SK-N-SH (cell line): Measurements from ENCODE around the gene FAM184B. TPM values are rescaled to one million over a fixed set of nuclear protein-coding genes. Genes with fewer than 3 reads are reported as not detected.

Experiments
- CTCF ChIA-PET: fragments of 300-600, 350-600 bp; formaldehyde crosslinking; extraction: SDS; loops from one replicate; lab custom pipeline; 2021; lab: Yijun Ruan, JAX
- POLR2A ChIA-PET: fragments of 350-600 bp; sonication (Branson Sonifier 250); formaldehyde crosslinking; extraction: SDS; loops from one replicate; lab custom pipeline; 2020; ENCODE audit warnings: antibody characterized with exemption, inconsistent platforms; lab: Yijun Ruan, JAX
- DNase-seq: peaks from one replicate; pipeline ENCODE4 v3.0.0; 2012
- H2AFZ ChIP-seq: fragments of 200-600 bp; sonication (generic); 2 replicates; pipeline ENCODE4 v1.8.1; 2016; ENCODE audit warnings: antibody characterized with exemption, mild to moderate bottlenecking, low read depth
- H3F3A ChIP-seq: fragments of 200-600 bp; sonication (generic); replicated peaks from 2 replicates; pipeline ENCODE3; 2016; ENCODE audit warnings: antibody characterized with exemption, mild to moderate bottlenecking; ENCODE audit not compliant: insufficient read depth
- H3K27ac ChIP-seq, 2 experiments: fragments of 200-500 bp in 1 of 2; fragments of 200-600 bp in 1 of 2; sonication (Bioruptor generic) in 1 of 2; sonication (generic), shearing (Covaris generic) in 1 of 2; 2 replicates each; pipeline versions ENCODE4 v1.5.1 to v1.6.1; 2014 to 2016; ENCODE audit warnings: low read depth in 2 of 2, inconsistent platforms in 1 of 2, low read length in 1 of 2, mild to moderate bottlenecking in 1 of 2, mixed read lengths in 1 of 2
- H3K27me3 ChIP-seq: fragments of 200-600 bp; sonication (generic), shearing (Covaris generic); 2 replicates; pipeline ENCODE4 v1.6.1; 2016; ENCODE audit warnings: mixed run types; ENCODE audit not compliant: insufficient read depth
- H3K36me3 ChIP-seq, 2 experiments: fragments of 200-500 bp in 1 of 2; fragments of 200-600 bp in 1 of 2; sonication (Bioruptor generic) in 1 of 2; sonication (generic) in 1 of 2; replicated peaks in 1 of 2; 2 replicates each; pipeline versions ENCODE3 to v1.5.1; 2014 to 2016; ENCODE audit warnings: low read length in 1 of 2, mild to moderate bottlenecking in 1 of 2; ENCODE audit not compliant: insufficient read depth in 2 of 2, control insufficient read depth in 1 of 2
- H3K4me1 ChIP-seq, 2 experiments: fragments of 200-500 bp in 1 of 2; fragments of 200-600 bp in 1 of 2; sonication (Bioruptor generic) in 1 of 2; sonication (generic), shearing (Covaris generic) in 1 of 2; 2 replicates each; pipeline versions ENCODE4 v1.5.1 to v1.6.1; 2014 to 2016; ENCODE audit warnings: low read depth in 1 of 2, low read length in 1 of 2, mixed run types in 1 of 2; ENCODE audit not compliant: insufficient read depth in 2 of 2, control insufficient read depth in 1 of 2
- H3K4me2 ChIP-seq: fragments of 200-600 bp; sonication (generic), shearing (Covaris generic); 2 replicates; pipeline ENCODE4 v1.6.1; 2017; ENCODE audit warnings: mixed run types
- H3K4me3 ChIP-seq, 2 experiments: fragments of 200-500 bp in 1 of 2; fragments of 200-600 bp in 1 of 2; sonication (Bioruptor generic) in 1 of 2; sonication (generic), shearing (Covaris generic) in 1 of 2; 2 replicates each; pipeline versions ENCODE4 v1.5.1 to v1.8.1; 2014 to 2016; ENCODE audit warnings: low read depth in 2 of 2, inconsistent platforms in 1 of 2, low read length in 1 of 2, mild to moderate bottlenecking in 1 of 2, mixed read lengths in 1 of 2, moderate library complexity in 1 of 2
- H3K79me2 ChIP-seq: fragments of 200-600 bp; sonication (generic); 2 replicates; pipeline ENCODE4 v1.8.1; 2017; ENCODE audit warnings: mild to moderate bottlenecking; ENCODE audit not compliant: insufficient read depth
- H3K9ac ChIP-seq: fragments of 200-600 bp; sonication (generic); 2 replicates; pipeline ENCODE4 v1.6.1; 2017; ENCODE audit warnings: mixed run types
- H3K9me2 ChIP-seq: fragments of 200-600 bp; sonication (generic); 2 replicates; pipeline ENCODE4 v1.6.1; 2017; ENCODE audit warnings: mixed run types
- H3K9me3 ChIP-seq: fragments of 200-600 bp; sonication (generic); 2 replicates; pipeline ENCODE4 v1.6.1; 2017; ENCODE audit warnings: mixed run types, mild to moderate bottlenecking, moderate library complexity
- H4K20me1 ChIP-seq: fragments of 200-600 bp; sonication (generic); 2 replicates; pipeline ENCODE4 v1.6.1; 2017; ENCODE audit warnings: mild to moderate bottlenecking, mixed run types; ENCODE audit not compliant: insufficient read depth
- CHD2 ChIP-seq: fragments of 150-350 bp; IDR thresholded peaks from 2 replicates; pipeline ENCODE4 v1.6.1; 2018; ENCODE audit warnings: low read length; ENCODE audit not compliant: partially characterized antibody
- CTCF ChIP-seq: fragments of 200-600 bp; sonication (generic); IDR thresholded peaks from 2 replicates; pipeline ENCODE4 v1.6.1; 2017; ENCODE audit warnings: antibody characterized with exemption, mild to moderate bottlenecking, moderate library complexity
- ELF1 ChIP-seq: IDR thresholded peaks from 2 replicates; pipeline ENCODE4 v1.4.0; 2012
- FOSL2 ChIP-seq: IDR thresholded peaks from 2 replicates; pipeline ENCODE4 v1.4.0; 2012; ENCODE audit warnings: low read depth, mild to moderate bottlenecking, moderate library complexity, borderline replicate concordance
- RAD21 ChIP-seq: IDR thresholded peaks from 2 replicates; pipeline ENCODE4 v1.6.1; 2012; ENCODE audit warnings: mild to moderate bottlenecking, low read length
- REST ChIP-seq: IDR thresholded peaks from 2 replicates; pipeline ENCODE4 v1.6.1; 2012; ENCODE audit warnings: mild to moderate bottlenecking, low read depth, low read length, moderate library complexity
- RXRA ChIP-seq: IDR thresholded peaks from 2 replicates; pipeline ENCODE4 v1.4.0; 2012; ENCODE audit warnings: low read depth, mild to moderate bottlenecking, borderline replicate concordance
- SIN3A ChIP-seq: IDR thresholded peaks from 2 replicates; pipeline ENCODE4 v1.6.1; 2012; ENCODE audit warnings: low read depth, mild to moderate bottlenecking, low read length, moderate library complexity, borderline replicate concordance
- TEAD4 ChIP-seq: IDR thresholded peaks from 2 replicates; pipeline ENCODE4 v1.4.0; 2012; ENCODE audit warnings: mild to moderate bottlenecking, borderline replicate concordance; ENCODE audit not compliant: insufficient read depth
- USF1 ChIP-seq: IDR thresholded peaks from 2 replicates; pipeline ENCODE4 v1.4.0; 2012; ENCODE audit warnings: low read depth, borderline replicate concordance
- YY1 ChIP-seq: IDR thresholded peaks from 2 replicates; pipeline ENCODE4 v1.4.0; 2012; ENCODE audit warnings: low read depth, mild to moderate bottlenecking
- WGBS: methylation state at CpG from one replicate; pipeline ENCODE4 v1.1.6; 2017; ENCODE audit warnings: low lambda C conversion rate; 5-methylcytosine and 5-hydroxymethylcytosine counted together
- polyA plus RNA-seq, 3 experiments: library from polyadenylated mRNA; depleted of rRNA; stranded (reverse); fragments of >200 nt; gene quantifications; 2 replicates each; pipeline ENCODE4 v1.2.3, GENCODE V29; 2012
- TF ChIP-seq, protein P1 (sequence below): fragments of 150-350 bp; IDR thresholded peaks from 2 replicates; pipeline ENCODE4 v1.6.1; 2016; ENCODE audit warnings: mild to moderate bottlenecking, low read depth, low read length

Gene FAM184B
- polyA plus RNA-seq, 1 of the 3 experiments (the other 2 are of a cell fraction) = not detected

DNA sequence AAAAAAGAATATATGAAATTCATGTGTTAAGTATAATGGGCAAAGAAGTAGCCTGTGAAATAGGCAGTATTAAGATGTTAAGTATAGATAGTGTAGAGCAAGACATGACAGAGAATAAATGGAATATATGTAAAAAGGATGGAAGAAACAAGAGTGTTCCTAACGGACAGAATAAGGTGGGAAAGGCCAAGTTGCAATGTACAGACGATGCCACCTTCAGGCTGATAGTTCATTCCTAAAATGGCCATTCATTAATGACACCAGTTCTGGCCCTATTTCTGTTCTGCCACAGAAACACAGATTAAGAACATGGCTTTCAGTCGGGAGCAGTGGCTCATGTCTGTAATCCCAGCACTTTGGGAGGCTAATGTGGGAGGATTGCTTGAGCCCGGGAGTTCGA lies 4.4 kb upstream of the FAM184B start (continued):
- no peak for TF ChIP-seq USF1

DNA sequence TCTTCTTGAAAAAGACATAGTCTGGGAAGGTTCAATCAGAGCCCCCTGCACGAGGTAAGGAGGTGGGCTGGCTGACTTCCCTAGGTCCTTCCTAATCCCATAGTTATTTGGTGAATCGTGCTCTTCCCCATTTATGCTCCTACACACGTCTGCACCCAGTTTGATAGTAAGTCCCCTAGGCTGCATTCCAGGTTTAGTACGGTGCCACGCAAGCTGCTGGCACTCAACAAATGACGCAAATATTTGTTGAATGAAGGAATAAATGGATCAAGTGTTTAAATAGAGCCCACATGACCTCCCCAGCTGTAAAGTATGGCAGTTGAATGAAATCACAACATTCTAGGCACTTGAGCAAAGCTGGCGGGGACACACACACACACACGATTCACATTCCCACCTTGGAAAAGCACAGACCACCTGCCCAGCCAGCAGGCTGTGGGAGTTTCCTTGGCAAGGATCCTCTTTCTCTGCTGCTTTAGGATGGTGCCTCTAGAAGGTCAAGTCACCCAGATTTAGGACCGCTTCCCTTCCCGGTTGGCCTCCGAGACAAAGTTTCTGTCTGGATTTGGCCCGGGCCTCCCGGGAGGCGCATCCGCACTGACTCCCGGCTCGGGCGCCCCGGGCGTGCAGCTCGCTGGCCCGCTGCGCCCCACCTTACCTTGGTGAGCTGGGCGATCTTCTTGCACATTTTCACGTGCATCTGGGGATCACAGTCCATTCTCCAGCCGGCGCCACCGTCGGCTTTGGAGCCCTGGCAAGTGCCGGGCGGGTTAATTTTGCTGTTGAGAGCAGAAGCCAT lies 721 bp downstream of the FAM184B start:
- Histone ChIP-seq H2AFZ (no peak overlapping the region), H3F3A (no peaks in the 10 kb centered on the region), H3K4me2 (0 out of 2 replicates have a peak overlapping the region, but pooled peaks have one; percentile 57), H3K9me3 (no peaks in the 10 kb centered on the region), H3K4me1 (no peaks in the 10 kb centered on the region; a peak in 2 of 4 replicates), H4K20me1 (no peaks in the 10 kb centered on the region), H3K9me2 (no peaks in the 10 kb centered on the region), H3K9ac (no peak overlapping the region), H3K4me3 (peak overlapping the region in 1 of 2 experiments; percentile 26; a peak in 1 of 4 replicates), H3K27me3 (no peaks in the 10 kb centered on the region), H3K79me2 (no peaks in the 10 kb centered on the region), H3K27ac (no peak overlapping the region), H3K36me3 (no peaks in the 10 kb centered on the region)
- 68% methylated on average over 11 of the region's 31 CpGs for WGBS
- DNase-seq = no peak
- ChIA-PET CTCF (interaction anchor here (1.4 kb wide), 1 partner anchor 92 kb away, joined by 4 read pairs; no protein-coding TSS in a partner anchor), POLR2A (no interaction called here)
- TF ChIP-seq RXRA (no peak), FOSL2 (no peak), YY1 (no peak), TEAD4 (no peak), ELF1 (no peak), CTCF (no peak), CHD2 (no peak), REST (no peak), RAD21 (no peak), SIN3A (no peak)
- TF ChIP-seq, protein P1, sequence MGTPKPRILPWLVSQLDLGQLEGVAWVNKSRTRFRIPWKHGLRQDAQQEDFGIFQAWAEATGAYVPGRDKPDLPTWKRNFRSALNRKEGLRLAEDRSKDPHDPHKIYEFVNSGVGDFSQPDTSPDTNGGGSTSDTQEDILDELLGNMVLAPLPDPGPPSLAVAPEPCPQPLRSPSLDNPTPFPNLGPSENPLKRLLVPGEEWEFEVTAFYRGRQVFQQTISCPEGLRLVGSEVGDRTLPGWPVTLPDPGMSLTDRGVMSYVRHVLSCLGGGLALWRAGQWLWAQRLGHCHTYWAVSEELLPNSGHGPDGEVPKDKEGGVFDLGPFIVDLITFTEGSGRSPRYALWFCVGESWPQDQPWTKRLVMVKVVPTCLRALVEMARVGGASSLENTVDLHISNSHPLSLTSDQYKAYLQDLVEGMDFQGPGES = no peak
